GM23338 (cell line): Measurements from ENCODE around the gene CIITA. TPM values are rescaled to one million over a fixed set of nuclear protein-coding genes. Genes with fewer than 3 reads are reported as not detected.

Experiments used
- ATAC-seq: fragments of 200-7000 bp; cut with Tn5 transposase; 3 replicates; pipeline ENCODE4 v1.9.1; 2020
- DNase-seq: peaks from one replicate; pipeline ENCODE4 v3.0.0-alpha.2; 2015; ENCODE audit warnings: low spot score
- H2AFZ ChIP-seq: fragments of 200-600 bp; sonication (generic); 2 replicates; pipeline ENCODE4 v1.8.0; 2016; ENCODE audit warnings: antibody characterized with exemption, mild to moderate bottlenecking, moderate library complexity
- H3F3A ChIP-seq: fragments of 200-600 bp; sonication (generic); replicated peaks from 2 replicates; pipeline ENCODE4 v1.8.0; 2017; ENCODE audit warnings: antibody characterized with exemption, mixed run types, low read depth
- H3K27ac ChIP-seq: fragments of 200-600 bp; sonication (generic); 2 replicates; pipeline ENCODE4 v1.6.1; 2016; ENCODE audit warnings: low read depth
- H3K27me3 ChIP-seq: fragments of 200-600 bp; sonication (generic); 2 replicates; pipeline ENCODE4 v1.8.0; 2016; ENCODE audit warnings: mild to moderate bottlenecking, mixed run types, moderate library complexity; ENCODE audit not compliant: insufficient read depth
- H3K36me3 ChIP-seq: fragments of 200-600 bp; sonication (generic); 2 replicates; pipeline ENCODE4 v1.8.0; 2016; ENCODE audit warnings: mild to moderate bottlenecking; ENCODE audit not compliant: insufficient read depth
- H3K4me1 ChIP-seq: fragments of 200-600 bp; sonication (generic); 2 replicates; pipeline ENCODE4 v1.8.0; 2016; ENCODE audit warnings: mild to moderate bottlenecking, moderate library complexity; ENCODE audit not compliant: insufficient read depth
- H3K4me2 ChIP-seq: fragments of 200-600 bp; sonication (generic); 2 replicates; pipeline ENCODE4 v1.7.1; 2017; ENCODE audit warnings: mixed run types
- H3K4me3 ChIP-seq: fragments of 200-600 bp; sonication (generic); 2 replicates; pipeline ENCODE4 v1.6.1; 2016; ENCODE audit warnings: mixed run types
- H3K79me2 ChIP-seq: fragments of 200-600 bp; sonication (generic); replicated peaks from 2 replicates; pipeline ENCODE4 v1.8.0; 2017; ENCODE audit warnings: mild to moderate bottlenecking; ENCODE audit not compliant: insufficient read depth
- H3K9me2 ChIP-seq: fragments of 200-600 bp; sonication (generic); 2 replicates; pipeline ENCODE4 v1.8.0; 2017; ENCODE audit not compliant: insufficient read depth
- H4K20me1 ChIP-seq: fragments of 200-600 bp; sonication (generic); replicated peaks from 2 replicates; pipeline ENCODE4 v1.8.0; 2017; ENCODE audit warnings: mild to moderate bottlenecking; ENCODE audit not compliant: insufficient read depth
- H3K27ac Mint-ChIP-seq: 2 replicates; pipeline ENCODE4 v1.8.0; 2020; ENCODE audit warnings: inconsistent platforms, mild to moderate bottlenecking, moderate library complexity, mixed read lengths
- H3K27me3 Mint-ChIP-seq: 3 replicates; pipeline ENCODE4 v1.8.0; 2022; ENCODE audit warnings: low read depth, mild to moderate bottlenecking, moderate library complexity, mixed read lengths, inconsistent platforms; ENCODE audit not compliant: insufficient read depth, poor library complexity
- H3K36me3 Mint-ChIP-seq: 3 replicates; pipeline ENCODE4 v1.8.0; 2021; ENCODE audit warnings: low read depth, mild to moderate bottlenecking, inconsistent platforms, moderate library complexity, mixed read lengths
- H3K4me1 Mint-ChIP-seq: 3 replicates; pipeline ENCODE4 v1.8.0; 2020; ENCODE audit warnings: mild to moderate bottlenecking, inconsistent platforms, mixed read lengths
- H3K4me3 Mint-ChIP-seq: 3 replicates; pipeline ENCODE4 v1.8.0; 2021; ENCODE audit warnings: moderate library complexity, mild to moderate bottlenecking, inconsistent platforms, mixed read lengths
- H3K9me3 Mint-ChIP-seq: 3 replicates; pipeline ENCODE4 v1.8.0; 2020; ENCODE audit warnings: moderate library complexity, mild to moderate bottlenecking, inconsistent platforms, mixed read lengths
- ETS1 ChIP-seq: IDR thresholded peaks from 2 replicates; pipeline ENCODE4 v1.6.1; 2016; ENCODE audit warnings: antibody characterized with exemption
- EZH2 ChIP-seq: fragments of 200-600 bp; sonication (generic); IDR thresholded peaks from one replicate; pipeline ENCODE4 v1.8.0; 2017; ENCODE audit warnings: antibody characterized with exemption, mild to moderate bottlenecking, low read depth; ENCODE audit not compliant: unreplicated experiment
- EZH2phosphoT487 ChIP-seq: fragments of 200-600 bp; sonication (generic); IDR thresholded peaks from one replicate; pipeline ENCODE4 v1.8.1; 2018; ENCODE audit warnings: antibody characterized with exemption; ENCODE audit not compliant: unreplicated experiment
- JUNB ChIP-seq: IDR thresholded peaks from one replicate; pipeline ENCODE4 v1.6.1; 2016; ENCODE audit warnings: antibody characterized with exemption; ENCODE audit not compliant: unreplicated experiment
- NANOG ChIP-seq: IDR thresholded peaks from 2 replicates; pipeline ENCODE4 v1.6.1; 2016; ENCODE audit warnings: antibody characterized with exemption, borderline replicate concordance
- ZNF331 ChIP-seq: fragments of 250-450 bp; sonication (Bioruptor Pico); IDR thresholded peaks from 2 replicates; pipeline ENCODE4 v1.5.0; 2020; ENCODE audit warnings: low read depth, mild to moderate bottlenecking, moderate library complexity
- ZNF462 ChIP-seq: fragments of 250-450 bp; sonication (Bioruptor Pico); IDR thresholded peaks from 2 replicates; pipeline ENCODE4 v1.5.0; 2020; ENCODE audit warnings: mild to moderate bottlenecking, moderate library complexity
- polyA plus RNA-seq: library from polyadenylated mRNA; unstranded; fragments of >200 nt; fragmentation: Nextera tagmentation; extraction: Ambion mirVana; gene quantifications from 2 replicates; pipeline ENCODE4 v1.2.1, GENCODE V29; 2016
- total RNA-seq: library from RNA; depleted of rRNA; stranded (reverse); fragments of >200 nt; shearing (Covaris generic); gene quantifications from 2 replicates; pipeline ENCODE4 v1.2.3, GENCODE V29; 2014

The CIITA gene
- total and polyA plus RNA-seq, 2 experiments from 2014 or later: 0.10 to 0.57 TPM

- TF ChIP-seq ZNF462 (CRISPR knock-in tag): no peak
- no peak for TF ChIP-seq JUNB
- no peak for TF ChIP-seq ZNF331
- TF ChIP-seq NANOG: no peak
- TF ChIP-seq EZH2phosphoT487: no peak
Observed at GRCh38 chr16:10907757-10908045, 30.7 kb downstream of the CIITA start (continued).

GRCh38 chr16:10911267-10911666 is 34.3 kb downstream of the CIITA start:
- H3K4me1 ChIP-seq: no peaks in the 10 kb centered on the region
- H3K27me3 ChIP-seq: no peaks in the 10 kb centered on the region
- H2AFZ ChIP-seq: no peak overlapping the region
- no peaks in the 10 kb centered on the region for H3K79me2 ChIP-seq
- H3K27me3 Mint-ChIP-seq: no peaks in the 10 kb centered on the region
- H3K36me3 ChIP-seq: no peaks in the 10 kb centered on the region
- H3K4me2 ChIP-seq: no peak overlapping the region
- no peak overlapping the region for H3K27ac ChIP-seq
- H3K4me1 Mint-ChIP-seq: no peaks in the 10 kb centered on the region; the same call in 2 of the 3 replicates
- H4K20me1 ChIP-seq: no peaks in the 10 kb centered on the region
- H3K36me3 Mint-ChIP-seq: no peaks in the 10 kb centered on the region; the same call in 2 of the 3 replicates
- no peaks in the 10 kb centered on the region; the same call in 2 of the 3 replicates for H3K9me3 Mint-ChIP-seq
- no peaks in the 10 kb centered on the region for H3K9me2 ChIP-seq
- ATAC-seq (no peak), DNase-seq (no peak)
- H3F3A ChIP-seq: no peaks in the 10 kb centered on the region
- H3K4me3 ChIP-seq: no peak overlapping the region
- no peak overlapping the region for H3K4me3 Mint-ChIP-seq
- no peak overlapping the region for H3K27ac Mint-ChIP-seq
- TF ChIP-seq EZH2phosphoT487: no peak
- no peak for TF ChIP-seq ZNF462 (CRISPR knock-in tag)
- TF ChIP-seq ZNF331: no peak
- no peak for TF ChIP-seq ETS1
- TF ChIP-seq EZH2: no peak
- no peak for TF ChIP-seq JUNB
